Parietal lobe (tissue), 1 donor: ENCODE measurements around the gene KLHL36. TPM values are rescaled to one million over a fixed set of nuclear protein-coding genes. Genes with fewer than 3 reads are reported as not detected.

Experiments
- total RNA-seq: library from RNA; depleted of rRNA; stranded (reverse); fragments of >200 nt; gene quantifications from one replicate; pipeline ENCODE4 v1.2.3, GENCODE V29; 2014

The KLHL36 gene
- total RNA-seq, result 74.8 TPM

DNA sequence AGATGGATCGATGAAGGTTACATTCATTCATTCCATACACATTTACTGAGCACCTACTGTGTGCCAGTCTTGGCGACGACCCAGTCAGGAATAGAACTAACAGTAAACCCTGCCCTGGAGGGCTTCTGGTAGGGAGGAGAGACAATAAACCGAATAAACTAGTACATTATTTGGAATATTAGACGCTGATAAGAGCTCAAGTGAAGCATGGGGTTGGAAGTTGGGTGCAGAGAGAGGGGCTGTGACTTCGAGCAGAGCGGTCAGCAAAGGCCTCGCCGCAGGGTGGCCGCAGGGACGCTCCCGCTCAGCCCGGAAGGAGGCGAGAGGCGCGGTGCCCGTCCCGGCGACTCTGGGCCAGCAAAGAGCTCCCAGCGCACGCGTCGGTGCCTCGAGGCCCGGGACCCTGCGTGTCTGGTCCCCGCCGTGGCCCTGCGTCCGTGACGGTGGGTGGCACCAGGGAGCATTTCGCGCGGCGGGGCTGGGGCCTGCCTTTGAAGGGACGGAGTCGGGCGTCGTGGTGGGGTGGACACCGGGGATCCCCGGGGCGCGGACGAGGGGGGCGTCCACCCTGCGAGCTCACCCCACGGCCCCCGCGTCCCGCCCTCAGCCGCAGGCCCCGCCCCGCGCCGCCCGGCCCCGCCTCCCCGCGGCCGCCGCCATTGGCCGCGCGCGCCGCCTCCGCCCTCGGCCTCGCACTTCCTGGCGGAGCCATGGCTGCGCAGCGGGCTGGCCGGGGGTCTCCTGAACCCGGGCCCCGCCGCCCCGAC is at the start of gene KLHL36:
Gene KLHL36 (plus strand): TSS at position 684 of the 767 bp plus-strand sequence. CDS start 2,357 bp downstream, outside the sequence.

DNA sequence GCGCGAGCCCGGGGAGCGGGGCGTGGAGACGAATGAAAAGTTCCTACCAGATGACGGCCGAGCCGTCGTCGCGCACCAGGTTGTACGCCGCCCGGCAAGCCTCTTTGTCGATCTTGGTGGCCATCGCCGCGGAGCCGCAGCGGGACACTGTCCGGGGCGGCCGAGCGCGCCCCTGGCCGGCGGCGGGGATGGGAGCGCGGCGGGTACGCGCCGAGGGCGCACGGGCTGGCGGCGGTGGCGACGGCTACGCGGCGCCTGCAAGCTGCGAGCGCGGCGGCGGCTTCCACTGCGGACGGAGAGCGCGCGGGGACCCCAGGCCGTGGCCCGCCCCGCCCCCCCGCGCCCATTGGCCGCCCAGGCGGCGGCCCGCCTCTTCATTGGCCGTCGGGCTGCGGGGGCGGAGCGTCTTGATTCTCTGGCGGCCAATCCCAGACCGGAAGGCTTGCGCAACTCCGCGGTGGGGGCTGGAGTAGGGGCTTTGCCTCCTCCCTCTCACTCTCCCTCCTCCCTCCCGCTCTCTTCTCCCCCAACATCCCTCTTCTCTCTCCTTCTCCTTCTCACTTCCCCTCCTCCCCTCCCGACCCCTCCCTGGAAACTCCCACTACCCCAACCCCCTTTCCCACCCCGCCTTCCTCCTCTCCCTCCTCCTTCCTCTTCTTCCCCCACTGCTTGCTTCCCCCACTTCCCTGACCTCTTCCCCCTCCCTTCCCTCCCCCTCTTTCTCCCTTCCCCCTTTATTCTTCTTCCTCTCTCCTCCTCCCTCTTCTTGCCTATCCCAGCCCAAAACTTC is 30.3 kb upstream of the KLHL36 start, which contains the start of gene COTL1:
Gene COTL1 (minus strand): TSS at position 288 of the 790 bp plus-strand sequence. CDS start 164 bp downstream, at position 124.

DNA sequence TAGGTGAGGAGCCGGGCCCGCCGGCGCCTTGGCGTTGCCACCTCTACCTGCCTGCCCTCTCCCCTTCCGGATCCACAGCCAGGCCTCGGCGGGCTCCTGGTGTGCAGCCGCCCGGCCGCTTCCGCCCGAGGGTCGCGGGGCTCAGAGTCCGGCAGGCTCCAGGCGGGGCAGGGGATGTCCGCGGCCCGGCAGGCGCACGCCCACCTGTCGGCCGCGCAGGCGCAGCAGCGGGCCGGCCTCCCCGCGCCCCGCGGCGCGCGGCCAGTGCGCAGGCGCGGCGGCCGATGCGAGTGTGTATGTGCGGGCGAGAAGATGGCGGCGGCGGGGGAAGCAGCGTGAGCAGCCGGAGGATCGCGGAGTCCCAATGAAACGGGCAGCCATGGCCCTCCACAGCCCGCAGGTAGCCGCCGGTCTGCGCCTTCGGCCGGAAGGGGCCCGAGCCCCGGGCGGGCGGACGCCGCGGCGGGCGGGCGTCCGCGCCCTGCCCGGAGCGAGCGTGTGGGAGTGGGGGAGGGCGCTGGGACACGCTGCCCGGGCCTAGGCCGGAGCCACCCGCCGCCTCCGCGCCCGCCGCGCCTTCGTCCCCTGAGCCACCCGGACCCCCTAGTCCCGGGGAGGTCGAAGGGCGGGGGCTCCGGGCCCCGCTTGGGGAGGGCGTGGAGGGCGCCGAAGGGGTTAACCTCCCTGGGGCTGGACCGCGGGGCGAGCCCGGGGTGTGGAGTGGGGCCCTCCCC is 51.6 kb downstream of the KLHL36 start, which contains the start of gene USP10:
Gene USP10 (plus strand): TSS at position 289 of the 734 bp plus-strand sequence. CDS start 91 bp downstream, at position 380.

Other genes starting within 250 kb of the KLHL36 start
- gene MEAK7, start 143.9 kb upstream of the KLHL36 start, total RNA-seq, result 32.6 TPM
- 74.2 TPM for gene COTL1, start 30.4 kb upstream of the KLHL36 start, total RNA-seq
- gene USP10, start 51.5 kb downstream of the KLHL36 start, total RNA-seq, result 85.1 TPM
- gene CRISPLD2, start 171.5 kb downstream of the KLHL36 start, total RNA-seq, result 1.6 TPM